Left lung (tissue), 10 donors: ENCODE measurements around the gene SCO2. TPM values are rescaled to one million over a fixed set of nuclear protein-coding genes. Genes with fewer than 3 reads are reported as not detected.

Source experiments
- ATAC-seq: fragments of 200-7000 bp; cut with Tn5 transposase; one replicate; pipeline ENCODE4 v1.9.1; 2020; ENCODE audit warnings: moderate library complexity
- DNase-seq, 4 donors: peaks; one replicate each; pipeline ENCODE4 v3.0.0-alpha.2; 2013 to 2020
- H3K27ac ChIP-seq, 2 donors: fragments of 200-600 bp; sonication (generic) in 1 of 2; one replicate each; pipeline versions ENCODE4 v1.5.0 to v1.8.0; 2020 to 2021
- H3K27me3 ChIP-seq, 2 donors: fragments of 200-600 bp; sonication (generic) in 1 of 2; one replicate each; pipeline versions ENCODE4 v1.5.0 to v1.8.0; 2020 to 2021
- H3K36me3 ChIP-seq, 2 donors: fragments of 200-600 bp; sonication (generic) in 1 of 2; one replicate each; pipeline versions ENCODE4 v1.5.0 to v1.8.0; 2020 to 2021
- H3K4me1 ChIP-seq, 2 donors: fragments of 200-600 bp; one replicate each; pipeline ENCODE4 v1.8.0; 2021
- H3K4me3 ChIP-seq, 2 donors: fragments of 200-600 bp; sonication (generic) in 1 of 2; one replicate each; pipeline versions ENCODE4 v1.5.0 to v1.8.0; 2020 to 2021; ENCODE audit warnings: mild to moderate bottlenecking in 1 of 2
- H3K9me3 ChIP-seq, 2 donors: fragments of 200-600 bp; sonication (generic) in 1 of 2; one replicate each; pipeline versions ENCODE4 v1.5.0 to v1.8.0; 2020 to 2021
- CTCF ChIP-seq, 2 donors: fragments of 200-600 bp; sonication (generic) in 1 of 2; IDR thresholded peaks; one replicate each; pipeline versions ENCODE4 v1.5.0 to v1.8.0; 2021; ENCODE audit warnings: antibody characterized with exemption in 2 of 2
- intact Hi-C, 2 donors: fragments of 100-400 bp; cut with DNase I; formaldehyde crosslinking; loops; one replicate each; pipeline versions ENCODE4 v1.11.2 to v1.14.2; 2022
- polyA plus RNA-seq, 6 donors: library from polyadenylated mRNA; unstranded; fragments of 120-200 nt; gene quantifications; one replicate each; pipeline ENCODE4 v1.2.1, GENCODE V29; 2013; ENCODE audit not compliant: insufficient read length in 6 of 6
- total RNA-seq, 2 donors: library from RNA; stranded (reverse); fragmentation: NEBNext Ultra II Directional; extraction: Animal tissue kit (Norgen Biotek cat#: 25700); gene quantifications; one replicate each; pipeline ENCODE4 v1.2.1, GENCODE V29; 2021
- donor health status: DM: no; HTN: yes; CAD: no.
- donor health status: DM: no; HTN: no; CAD: no.

SCO2 gene
- total and polyA plus RNA-seq, 8 donors = 1.1 to 3.3 (median 2.3) TPM; not detected in 1

DNA sequence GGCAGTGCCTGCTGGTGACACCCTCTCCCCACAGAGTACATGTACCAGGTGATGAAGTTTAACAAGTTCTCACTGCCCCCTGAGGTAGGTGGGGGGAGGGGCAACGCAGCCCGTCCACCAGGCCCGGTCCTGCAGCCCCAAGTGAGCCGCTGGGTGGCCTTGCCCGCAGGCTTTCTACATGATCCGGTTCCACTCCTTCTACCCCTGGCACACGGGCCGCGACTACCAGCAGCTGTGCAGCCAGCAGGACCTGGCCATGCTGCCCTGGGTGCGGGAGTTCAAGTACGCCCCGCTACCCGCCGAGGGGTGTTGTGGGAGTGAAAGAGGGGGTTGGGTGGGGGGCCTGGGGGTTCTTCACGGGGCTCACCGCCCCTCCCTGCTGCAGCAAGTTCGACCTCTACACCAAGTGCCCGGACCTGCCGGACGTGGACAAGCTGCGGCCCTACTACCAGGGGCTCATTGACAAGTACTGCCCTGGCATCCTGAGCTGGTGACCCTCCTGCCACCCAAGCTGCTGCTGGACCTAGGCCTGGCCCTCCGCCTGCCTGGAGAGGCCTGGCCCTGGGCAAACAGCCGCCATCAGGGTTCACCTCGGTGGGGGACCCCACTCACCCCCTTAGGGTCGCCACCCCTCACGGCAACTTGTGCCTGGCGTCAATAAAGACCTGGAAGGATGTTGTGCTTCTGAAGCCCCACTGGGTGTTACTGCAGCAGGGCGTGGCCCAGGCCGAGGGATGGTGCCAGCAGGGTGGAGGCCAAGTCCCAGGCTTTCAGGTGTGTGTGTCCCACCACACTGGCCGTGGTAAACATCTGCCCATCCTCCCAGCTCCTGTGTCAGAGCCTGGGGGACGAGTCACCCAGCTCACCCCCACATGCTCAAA is 35.8 kb downstream of the SCO2 start:
- TF ChIP-seq CTCF (IDR thresholded peaks at IDR 0.05) = no peak
- intact Hi-C loops = no loop called here
- Histone ChIP-seq H3K4me1 (no peaks in the 10 kb centered on the region), H3K36me3 (no peaks in the 10 kb centered on the region), H3K4me3 (no peak overlapping the region), H3K9me3 (no peaks in the 10 kb centered on the region), H3K27ac (no peak overlapping the region), H3K27me3 (peaks cover 0 to 43% of the 10 kb centered on the region in 2 donors)
- DNase-seq (peak in 1 of 4 donors; percentile 67), ATAC-seq (no peak)

- no peak for DNase-seq
- H3K4me3 ChIP-seq = no peak overlapping the region
These were observed 36.5 kb downstream of the SCO2 start for GRCh38 chr22:50488886-50489285.

DNA sequence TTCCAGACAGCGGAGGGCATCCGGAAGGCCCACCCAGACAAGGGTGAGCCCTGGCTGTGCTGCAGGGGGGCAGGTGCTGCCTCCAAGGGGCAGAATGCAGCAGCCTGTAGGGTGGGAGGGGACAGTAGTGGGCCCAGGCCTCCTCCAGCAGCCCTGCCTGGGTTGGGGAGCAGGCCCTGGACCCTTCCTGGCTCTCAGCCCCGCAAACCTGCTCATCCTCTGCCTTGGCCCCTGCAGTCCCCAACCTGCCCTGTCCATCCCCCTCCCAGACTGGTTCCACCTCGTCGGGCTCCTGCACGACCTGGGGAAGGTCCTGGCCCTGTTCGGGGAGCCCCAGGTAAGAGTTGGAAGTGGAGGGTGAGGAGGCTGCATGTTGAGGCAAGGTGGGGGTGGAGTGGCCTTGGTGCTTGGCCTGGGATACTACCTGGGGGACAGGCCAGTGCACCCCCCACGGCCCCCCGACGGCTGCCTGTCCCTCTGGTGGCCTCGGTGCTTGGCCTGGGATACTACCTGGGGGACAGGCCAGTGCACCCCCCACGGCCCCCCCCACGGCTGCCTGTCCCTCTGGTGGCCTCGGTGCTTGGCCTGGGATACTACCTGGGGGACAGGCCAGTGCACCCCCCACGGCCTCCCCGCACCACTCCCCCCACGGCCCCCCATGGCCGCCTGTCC is 37.3 kb downstream of the SCO2 start:
- ATAC-seq (no peak), DNase-seq (no peak)
- H3K4me3 ChIP-seq = no peak overlapping the region
- no peaks in the 10 kb centered on the region for H3K4me1 ChIP-seq
- intact Hi-C loops = no loop called here
- H3K9me3 ChIP-seq = no peaks in the 10 kb centered on the region
- H3K36me3 ChIP-seq = no peaks in the 10 kb centered on the region
- TF ChIP-seq CTCF (IDR thresholded peaks at IDR 0.05) = no peak
- H3K27me3 ChIP-seq = peaks cover 0 to 58% of the 10 kb centered on the region in 2 donors
- no peak overlapping the region for H3K27ac ChIP-seq

More at GRCh38 chr22:50488886-50489285, 36.5 kb downstream of the SCO2 start:
- no peaks in the 10 kb centered on the region for H3K9me3 ChIP-seq
- H3K27ac ChIP-seq = no peak overlapping the region
- H3K4me1 ChIP-seq = no peaks in the 10 kb centered on the region
- intact Hi-C loops = no loop called here
- H3K36me3 ChIP-seq = no peaks in the 10 kb centered on the region
- no peak for ATAC-seq
- no peak for TF ChIP-seq CTCF (IDR thresholded peaks at IDR 0.05)
- H3K27me3 ChIP-seq = peaks cover 0 to 50% of the 10 kb centered on the region in 2 donors

DNA sequence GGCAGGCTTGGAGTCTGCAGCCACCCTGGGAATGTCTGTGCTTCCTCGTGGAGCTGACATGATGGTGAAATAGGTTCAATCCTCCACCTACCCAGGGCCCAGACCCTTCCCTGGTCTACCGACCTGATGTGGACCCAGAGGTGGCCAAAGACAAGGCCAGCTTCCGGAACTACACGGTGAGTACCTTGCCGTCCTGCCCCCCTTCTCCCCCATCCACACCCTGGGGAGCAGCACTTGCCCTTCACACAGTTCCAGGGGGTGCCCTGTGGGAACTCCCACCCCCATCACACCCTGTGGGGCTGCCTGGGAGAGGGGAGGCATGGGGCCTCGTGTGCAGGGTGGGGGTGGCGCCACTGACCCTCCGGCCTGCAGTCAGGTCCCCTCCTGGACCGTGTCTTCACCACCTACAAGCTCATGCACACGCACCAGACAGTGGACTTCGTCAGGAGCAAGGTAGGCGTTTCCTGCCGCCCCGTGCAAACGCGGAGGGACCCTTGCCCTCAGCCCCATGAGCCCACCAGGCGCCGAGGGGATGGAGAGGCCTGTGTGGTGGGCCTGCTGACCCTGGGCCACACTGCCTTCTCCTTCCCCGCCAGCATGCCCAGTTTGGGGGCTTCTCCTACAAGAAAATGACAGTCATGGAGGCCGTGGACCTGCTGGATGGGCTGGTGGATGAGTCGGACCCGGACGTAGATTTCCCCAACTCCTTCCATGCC is 38.0 kb downstream of the SCO2 start:
- no peaks in the 10 kb centered on the region for H3K9me3 ChIP-seq
- no peak for ATAC-seq
- no peak overlapping the region for H3K4me3 ChIP-seq
- H3K27me3 ChIP-seq = peaks cover 0 to 65% of the 10 kb centered on the region in 2 donors
- H3K4me1 ChIP-seq = no peaks in the 10 kb centered on the region
- DNase-seq = no peak
- intact Hi-C loops = no loop called here
- no peak for TF ChIP-seq CTCF (IDR thresholded peaks at IDR 0.05)
- no peaks in the 10 kb centered on the region for H3K36me3 ChIP-seq
- H3K27ac ChIP-seq = no peak overlapping the region
